GDM1 (cell line): ENCODE results near the gene XRCC5.
"Not testable (repeated sequence)": the region's sequence is repeated elsewhere in the genome, so short reads cannot be mapped to it uniquely, and the experiment has no call there.

Experiments used
- DNase-seq: peaks from one replicate; lab custom pipeline; 2025; lab: John Stamatoyannopoulos, UW

XRCC5 gene

DNA sequence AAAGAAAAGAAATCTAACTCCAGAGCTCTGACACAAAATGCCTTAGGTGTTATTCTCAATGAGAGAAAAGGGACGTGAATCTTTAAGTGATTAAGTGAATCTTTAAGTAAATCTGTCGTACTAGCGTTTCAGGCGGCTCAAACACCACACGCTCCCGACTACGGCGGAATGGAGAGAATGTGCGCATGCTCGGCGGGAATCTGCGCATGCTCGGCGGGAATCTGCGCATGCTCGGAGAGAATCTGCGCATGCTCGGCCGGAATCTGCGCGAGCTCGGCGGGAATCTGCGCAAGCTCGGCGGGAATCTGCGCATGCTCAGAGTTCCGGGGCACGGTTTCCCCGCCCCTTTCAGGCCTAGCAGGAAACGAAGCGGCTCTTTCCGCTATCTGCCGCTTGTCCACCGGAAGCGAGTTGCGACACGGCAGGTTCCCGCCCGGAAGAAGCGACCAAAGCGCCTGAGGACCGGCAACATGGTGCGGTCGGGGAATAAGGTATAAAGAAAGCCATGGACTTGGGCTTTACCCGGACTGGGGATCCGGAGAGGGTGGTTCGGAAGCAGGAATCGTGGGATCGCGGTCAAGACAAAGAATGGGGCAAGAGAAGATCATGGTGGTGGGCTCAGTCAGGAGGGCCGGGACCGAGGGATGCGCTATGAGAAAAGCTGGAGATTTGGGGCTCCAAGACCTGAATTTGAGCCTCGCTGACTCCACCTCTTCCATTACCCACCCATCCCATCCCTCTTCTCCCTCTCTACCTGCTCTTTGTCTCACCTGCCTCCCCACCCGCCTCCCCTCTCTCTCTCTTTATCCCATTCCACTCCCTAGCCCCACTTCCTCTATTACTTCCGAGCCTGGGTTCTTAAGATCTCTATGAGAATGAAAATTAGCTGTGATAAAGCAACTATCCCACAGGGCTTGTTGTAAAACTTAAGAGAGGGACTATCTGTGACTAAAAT, at the start of gene XRCC5:
TSS of gene XRCC5 (plus strand) at position 382 of the 955 bp plus-strand sequence. CDS start at position 471, 89 bp downstream.
- peak; percentile 96 for DNase-seq

GRCh38 chr2:216064014-216064630, 45.0 kb upstream of the XRCC5 start:
- no peak for DNase-seq

GRCh38 chr2:216064665-216065064, 44.5 kb upstream of the XRCC5 start:
- DNase-seq, result no peak

DNA sequence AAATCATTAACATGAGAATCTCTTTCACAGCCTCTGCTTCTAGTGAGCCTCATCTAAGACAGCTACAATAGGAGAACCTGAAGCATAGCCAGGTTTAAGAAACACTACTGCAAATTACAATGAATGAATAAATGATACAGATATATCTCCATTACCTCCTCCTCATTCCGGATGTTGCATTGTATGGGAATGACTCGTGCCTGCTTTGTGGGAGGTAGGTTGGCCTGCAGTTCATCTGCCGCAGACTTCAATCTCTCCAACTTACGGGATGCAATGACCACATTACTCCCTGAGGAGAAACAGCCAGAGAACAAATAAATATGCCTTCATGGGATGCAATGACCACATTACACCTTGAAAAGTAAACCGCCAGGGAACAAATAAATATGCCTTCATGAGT, 42.9 kb upstream of the XRCC5 start:
- DNase-seq, result no peak

- no peak for DNase-seq
Observed at GRCh38 chr2:216069028-216069427, 40.1 kb upstream of the XRCC5 start.

DNA sequence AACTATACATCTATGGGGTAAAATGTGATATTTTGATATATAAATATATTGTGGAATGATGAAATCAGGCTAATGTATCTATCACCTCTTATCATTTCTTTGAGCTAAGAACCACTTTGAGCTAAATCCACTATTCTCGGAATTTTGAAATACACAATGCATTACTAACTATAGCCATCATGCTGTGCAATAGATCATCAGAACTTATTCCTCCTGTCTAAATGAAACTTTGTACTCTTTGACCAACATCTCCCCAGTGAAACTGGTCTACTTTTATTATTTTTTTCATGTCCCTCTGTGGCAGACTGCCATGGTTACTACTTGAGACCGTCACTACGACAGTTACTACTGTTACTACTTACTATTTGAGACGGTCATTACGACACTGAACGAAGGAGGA, 39.0 kb upstream of the XRCC5 start:
- no peak for DNase-seq

GRCh38 chr2:216071111-216071851, 37.9 kb upstream of the XRCC5 start:
- no peak for DNase-seq

DNA sequence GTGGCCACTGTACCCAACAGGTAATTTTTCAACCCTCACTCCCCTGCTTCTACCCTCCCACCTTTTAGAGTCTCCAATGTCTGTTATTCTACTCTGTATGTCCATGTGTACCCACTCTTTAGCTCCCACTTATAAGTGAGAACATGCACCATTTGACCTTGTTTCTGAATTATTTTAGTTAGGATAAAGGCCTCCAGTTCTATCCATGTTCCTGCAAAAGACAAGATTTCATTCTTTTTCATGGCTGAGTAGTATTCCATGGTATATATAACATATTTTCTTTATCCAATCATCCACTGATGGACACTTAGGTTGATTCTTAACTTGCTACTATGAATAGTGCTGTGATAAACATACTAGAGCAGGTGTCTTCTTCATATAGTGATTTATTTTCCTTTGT, 36.7 kb upstream of the XRCC5 start:
- no peak for DNase-seq

- no peak for DNase-seq
Observed at GRCh38 chr2:216073773-216074172, 35.4 kb upstream of the XRCC5 start.

- no peak for DNase-seq
Observed at GRCh38 chr2:216074380-216074779, 34.8 kb upstream of the XRCC5 start.

GRCh38 chr2:216074794-216075193, 34.4 kb upstream of the XRCC5 start:
- DNase-seq, result no peak

- no peak for DNase-seq
Observed at GRCh38 chr2:216075510-216076485, 33.4 kb upstream of the XRCC5 start.

GRCh38 chr2:216078776-216079175, 30.4 kb upstream of the XRCC5 start:
- no peak for DNase-seq

GRCh38 chr2:216080048-216080447, 29.1 kb upstream of the XRCC5 start:
- not testable (repeated sequence) for DNase-seq

- DNase-seq, result no peak
Observed at GRCh38 chr2:216081012-216081411, 28.1 kb upstream of the XRCC5 start.

DNA sequence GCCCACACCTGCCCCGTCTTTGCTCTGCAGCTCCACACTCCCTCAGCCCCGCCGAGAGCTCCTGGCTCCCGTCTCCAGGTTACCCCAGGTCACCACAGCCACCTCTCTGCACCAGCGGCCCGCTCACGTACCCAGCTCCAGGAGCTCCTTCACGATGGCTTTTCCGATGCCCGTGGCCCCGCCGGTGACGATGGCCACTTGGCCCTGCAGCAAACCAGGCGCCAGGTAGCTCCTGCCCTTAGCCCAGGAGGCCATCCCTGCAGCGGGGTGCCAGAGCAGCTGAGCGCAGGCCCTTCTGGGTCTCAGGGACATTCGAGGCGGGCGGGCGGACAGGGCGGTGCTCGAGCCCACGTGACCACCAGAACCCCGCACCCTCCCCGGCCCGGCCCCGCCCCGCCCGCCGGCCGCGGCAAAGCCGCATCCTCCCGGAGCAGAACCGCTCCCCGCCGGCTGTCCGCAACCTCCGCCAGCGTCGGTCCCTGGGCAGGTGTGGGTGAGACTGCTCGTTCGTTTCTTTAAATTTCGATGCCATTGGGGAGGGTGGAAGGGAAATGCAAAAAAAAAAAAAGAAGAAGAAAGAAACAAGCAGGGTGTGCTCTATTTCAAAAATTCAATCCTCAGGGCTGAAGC, 27.5 kb upstream of the XRCC5 start, which contains the start of the genes PECR and TMEM169:
TSS of gene PECR (minus strand) at position 323 of the 630 bp plus-strand sequence. CDS start at position 255, 68 bp downstream.
TSS of gene TMEM169 (plus strand) at position 433 of the 630 bp plus-strand sequence. CDS start 14,045 bp downstream, outside the sequence.
- peak; percentile 54 for DNase-seq

GRCh38 chr2:216082117-216082711, 26.9 kb upstream of the XRCC5 start:
- DNase-seq, result no peak

GRCh38 chr2:216082805-216083204, 26.3 kb upstream of the XRCC5 start:
- no peak for DNase-seq

DNA sequence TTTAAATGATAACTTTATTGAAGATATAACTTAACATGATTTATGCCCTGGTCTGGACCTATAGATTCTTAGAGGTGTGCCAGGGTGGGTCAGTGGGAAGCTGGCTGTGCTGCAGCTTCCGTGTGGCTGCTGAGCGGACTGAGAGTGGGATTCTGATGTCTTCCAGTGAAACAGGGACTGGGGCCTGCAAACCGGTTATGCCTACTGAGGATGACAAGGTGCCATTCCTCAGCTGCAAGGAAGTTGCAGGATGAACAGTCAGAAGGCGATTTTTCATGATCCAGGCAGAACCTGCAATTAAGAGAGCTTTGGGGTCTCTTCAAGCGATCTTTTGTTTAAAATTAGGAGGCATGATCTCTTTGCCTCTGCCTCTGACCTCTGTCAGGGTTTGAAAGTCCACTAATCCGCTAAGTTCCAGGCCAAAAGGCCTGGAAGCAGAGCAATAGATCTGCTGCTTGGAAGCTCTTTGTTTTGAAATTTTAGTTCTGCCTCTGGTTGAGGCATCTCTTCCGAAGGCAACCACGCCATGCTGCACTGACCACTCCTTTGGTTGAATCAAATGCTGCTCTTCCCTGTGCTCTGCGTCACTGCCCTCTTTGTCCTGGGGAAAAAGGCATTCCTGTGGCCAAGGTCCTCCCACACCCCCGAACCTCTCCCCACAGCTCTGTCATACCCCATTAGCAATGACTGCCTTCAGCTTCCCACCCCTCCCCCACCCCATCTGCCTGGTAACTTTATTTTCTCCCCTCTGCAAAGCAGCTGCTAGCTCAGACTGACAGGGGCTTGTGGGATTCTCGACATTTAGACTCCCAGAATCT, 25.5 kb upstream of the XRCC5 start:
- no peak for DNase-seq
